ENCODE data around the gene C2orf76.
A peak's percentile ranks its signal among the peaks of the same experiment; 100 is the strongest.

C2orf76 gene

DNA sequence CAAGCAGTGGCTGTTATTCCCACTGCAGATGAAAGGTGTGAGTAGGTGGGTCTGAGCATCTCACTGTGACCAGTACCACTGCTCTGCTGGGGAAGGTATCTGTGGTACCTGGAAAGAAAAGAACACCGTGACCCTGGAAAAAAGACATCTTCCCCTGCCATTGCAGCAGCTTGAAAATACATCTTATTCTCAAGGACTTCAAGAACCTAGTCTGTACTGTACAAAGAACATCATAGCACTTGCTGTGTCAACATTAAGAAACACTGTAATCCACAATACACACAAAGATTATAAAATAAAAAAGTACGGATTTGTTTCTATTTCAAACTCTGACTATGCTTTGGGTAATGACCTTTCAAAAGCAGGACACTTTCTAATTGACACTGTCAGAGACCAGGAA lies 28.9 kb downstream of the C2orf76 start:
- DNase-seq, result no peak

DNA sequence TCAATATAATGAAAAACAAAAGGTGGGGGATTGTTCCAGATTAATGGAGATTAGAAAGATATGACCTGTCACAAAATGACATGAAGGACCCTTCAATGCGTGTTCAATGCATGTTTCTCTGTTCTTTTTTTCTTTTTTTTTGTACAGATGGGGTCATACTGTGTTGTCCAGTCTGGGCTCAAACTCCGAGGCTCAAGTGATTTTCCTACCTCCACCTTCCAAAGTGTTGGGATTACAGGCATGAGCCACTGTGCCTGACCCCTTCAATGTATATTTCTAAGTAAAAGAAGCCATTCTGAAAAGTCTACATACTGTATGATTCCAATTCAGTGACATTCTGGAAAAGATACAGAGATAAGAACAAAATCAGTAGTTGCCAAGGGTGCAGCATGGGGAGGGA lies 32.8 kb downstream of the C2orf76 start:
- no peak for DNase-seq

DNA sequence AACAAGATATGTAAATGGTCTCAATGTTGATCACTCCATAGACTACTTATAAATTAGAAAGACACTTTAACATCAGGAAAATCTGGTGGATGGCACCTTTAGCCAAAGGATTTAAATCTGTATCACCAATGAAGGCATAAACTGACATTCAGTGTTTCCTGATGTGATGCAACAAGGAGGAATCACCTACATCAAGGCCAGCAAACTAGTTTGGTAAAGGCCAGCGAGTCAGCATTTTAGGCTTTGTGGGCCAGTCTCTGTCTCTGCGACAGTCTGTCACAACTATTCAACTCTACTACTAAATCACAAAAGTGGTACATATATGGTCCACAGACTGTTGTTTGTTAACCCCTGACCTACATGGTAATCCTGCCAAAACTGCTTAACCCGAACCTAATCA lies 33.3 kb downstream of the C2orf76 start:
- DNase-seq, result no peak

DNA sequence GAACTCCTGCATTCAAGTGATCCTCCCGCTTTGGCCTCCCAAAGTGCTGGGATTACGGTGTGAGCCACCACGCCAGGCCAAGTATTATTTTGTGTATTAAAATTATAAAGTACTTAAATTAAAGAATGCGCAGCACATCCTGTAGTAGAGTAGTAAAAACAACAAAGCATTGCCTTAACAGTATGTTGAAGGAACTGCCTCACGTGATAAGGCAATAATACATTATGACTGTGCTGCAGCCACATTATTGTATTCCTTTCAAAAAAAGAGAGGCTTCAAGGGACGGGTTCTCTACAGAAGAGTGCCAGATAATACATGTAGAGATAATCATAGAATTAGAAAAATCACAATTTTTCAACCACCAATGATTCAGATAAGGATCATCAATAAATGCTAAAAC lies 33.7 kb downstream of the C2orf76 start:
- DNase-seq, result no peak

DNA sequence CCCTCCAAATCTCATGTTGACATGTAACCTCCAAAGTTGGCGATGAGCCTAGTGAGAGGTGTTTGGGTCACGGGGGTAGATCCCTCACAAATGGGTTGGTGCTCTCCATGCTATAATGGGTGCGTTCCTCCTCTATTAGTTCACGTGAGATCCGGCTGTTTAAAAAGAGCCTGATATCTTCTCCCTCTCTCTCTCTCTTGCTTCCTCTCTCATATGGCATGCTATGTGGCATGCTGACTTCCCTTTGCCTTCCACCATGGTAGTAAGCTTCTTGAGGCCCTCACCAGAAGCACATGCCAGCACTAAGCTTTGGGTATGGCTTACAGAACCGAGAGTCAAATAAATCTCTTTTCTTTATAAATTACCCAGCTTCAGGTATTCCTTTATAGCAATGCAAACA lies 39.2 kb downstream of the C2orf76 start:
- no peak for DNase-seq

DNA sequence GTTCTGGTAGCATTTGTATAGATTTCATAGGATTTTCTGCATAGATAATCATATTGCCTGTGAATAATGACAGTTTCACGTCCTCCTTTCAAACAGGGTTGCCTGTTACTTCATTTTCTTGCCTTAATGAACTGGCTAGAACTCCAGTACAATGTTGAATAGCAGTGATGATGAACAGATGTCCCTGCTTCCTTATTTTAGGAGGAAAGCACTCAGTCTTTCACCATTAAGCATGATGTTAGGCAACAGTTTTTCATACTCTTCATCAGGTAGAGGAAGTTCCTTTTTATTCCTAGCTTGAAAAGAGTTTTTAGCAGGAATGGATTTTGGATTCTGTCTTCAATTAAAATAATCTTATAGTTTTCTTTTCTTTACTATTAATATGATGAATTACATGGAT lies 39.7 kb downstream of the C2orf76 start:
- peak in 1 of 2 donors; percentile 48 for DNase-seq

DNA sequence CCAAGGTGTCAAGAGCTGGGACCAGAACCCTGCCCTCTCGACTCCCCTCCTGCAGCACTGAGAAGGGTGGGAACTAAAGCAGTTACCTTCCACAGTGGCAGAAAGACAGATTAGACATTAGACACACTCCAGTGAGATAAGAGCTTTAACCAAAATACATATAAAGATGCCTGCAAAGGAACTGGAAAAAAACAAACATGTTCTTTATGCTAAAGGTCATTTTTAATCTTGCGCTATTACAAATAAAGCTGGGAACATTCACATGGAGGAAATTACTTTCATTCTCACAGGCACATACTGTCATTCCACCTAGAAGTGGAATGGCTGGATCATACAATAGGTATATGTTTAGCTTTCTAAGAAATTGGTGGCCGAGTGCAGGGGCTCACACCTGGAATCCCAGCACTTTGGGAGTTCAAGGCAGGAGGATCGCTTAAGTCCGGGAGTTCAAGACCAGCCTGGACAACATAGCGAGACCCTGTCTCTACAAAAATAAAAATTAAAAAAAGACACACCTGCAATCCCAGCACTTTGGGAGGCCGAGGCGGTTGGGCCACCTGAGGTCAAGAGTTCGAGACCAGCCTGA lies 41.9 kb downstream of the C2orf76 start:
- no peak for DNase-seq

DNA sequence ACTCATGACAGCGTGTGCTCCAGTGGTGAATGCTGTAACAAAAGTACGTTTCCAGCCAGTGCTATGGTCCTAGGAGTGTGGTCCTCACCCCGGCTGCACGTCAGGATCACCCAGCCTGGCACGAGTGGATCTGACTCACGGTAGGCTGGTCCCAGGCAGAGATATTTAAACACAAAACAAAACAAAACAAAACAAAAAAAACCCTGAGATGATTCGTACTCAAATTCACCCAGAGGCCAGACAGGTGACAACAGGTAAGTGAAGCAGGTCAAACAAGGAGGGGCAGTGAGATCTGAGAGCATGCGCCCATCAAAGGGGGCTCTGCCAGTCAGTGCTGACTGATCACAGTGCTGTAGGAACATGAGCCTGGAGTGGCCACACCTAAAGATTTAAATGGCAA lies 43.2 kb downstream of the C2orf76 start:
- DNase-seq, result no peak

DNA sequence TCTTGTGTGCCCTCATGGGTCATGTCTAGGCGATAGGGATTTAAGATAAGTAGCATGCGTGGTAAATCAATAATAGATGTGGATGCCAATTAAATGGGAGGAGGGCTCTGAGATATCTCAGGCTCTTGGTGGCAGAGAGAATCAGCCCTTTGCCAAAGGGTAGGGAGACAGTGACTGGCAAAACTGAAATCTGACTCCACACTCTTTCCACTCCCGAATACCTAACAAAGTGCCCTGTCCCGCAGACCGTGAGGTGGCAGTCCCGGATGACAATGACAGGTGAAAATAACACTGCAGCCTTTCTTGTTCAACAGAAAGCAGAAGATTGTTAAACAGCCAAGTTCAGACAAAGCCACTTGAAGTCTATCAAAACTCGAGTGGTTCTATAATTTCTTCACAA lies 47.0 kb downstream of the C2orf76 start:
- no peak for DNase-seq

DNA sequence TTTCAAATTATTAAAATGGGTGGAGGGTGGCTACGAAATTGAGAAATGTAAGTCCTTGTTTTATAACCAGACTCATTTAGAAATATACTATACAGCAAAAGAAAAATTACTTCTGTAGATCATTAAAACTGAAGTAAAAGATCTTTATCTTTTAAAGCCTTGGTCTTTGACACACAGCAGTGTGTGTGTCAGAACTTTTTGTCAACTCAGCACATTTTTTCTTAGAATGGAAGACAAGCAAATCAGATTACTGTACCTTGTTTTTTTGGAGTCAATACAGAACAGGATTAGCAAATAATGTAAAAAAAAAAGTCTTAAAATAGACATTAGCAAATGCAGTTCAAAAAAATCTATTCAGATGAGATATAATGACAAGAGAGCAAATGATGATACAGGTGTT lies 49.1 kb downstream of the C2orf76 start:
- no peak for DNase-seq

DNA sequence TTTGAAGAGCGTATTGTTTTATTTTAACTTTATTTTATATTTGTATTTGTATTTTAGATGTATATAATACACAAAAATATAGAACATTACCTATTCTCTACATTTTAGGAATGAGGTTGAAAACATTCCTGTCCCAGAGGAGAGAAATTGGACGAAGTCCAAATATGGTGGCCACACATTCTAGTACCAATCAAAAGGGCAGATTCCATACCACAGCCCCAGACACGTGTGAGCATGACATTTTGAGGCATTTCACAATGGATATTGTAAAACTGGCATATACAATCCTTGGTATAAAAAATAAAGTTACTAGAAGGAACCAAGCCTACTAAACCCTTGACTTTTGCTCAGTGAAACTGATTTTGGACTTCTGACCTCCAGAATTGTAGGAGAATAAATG lies 50.6 kb downstream of the C2orf76 start:
- no peak for DNase-seq

DNA sequence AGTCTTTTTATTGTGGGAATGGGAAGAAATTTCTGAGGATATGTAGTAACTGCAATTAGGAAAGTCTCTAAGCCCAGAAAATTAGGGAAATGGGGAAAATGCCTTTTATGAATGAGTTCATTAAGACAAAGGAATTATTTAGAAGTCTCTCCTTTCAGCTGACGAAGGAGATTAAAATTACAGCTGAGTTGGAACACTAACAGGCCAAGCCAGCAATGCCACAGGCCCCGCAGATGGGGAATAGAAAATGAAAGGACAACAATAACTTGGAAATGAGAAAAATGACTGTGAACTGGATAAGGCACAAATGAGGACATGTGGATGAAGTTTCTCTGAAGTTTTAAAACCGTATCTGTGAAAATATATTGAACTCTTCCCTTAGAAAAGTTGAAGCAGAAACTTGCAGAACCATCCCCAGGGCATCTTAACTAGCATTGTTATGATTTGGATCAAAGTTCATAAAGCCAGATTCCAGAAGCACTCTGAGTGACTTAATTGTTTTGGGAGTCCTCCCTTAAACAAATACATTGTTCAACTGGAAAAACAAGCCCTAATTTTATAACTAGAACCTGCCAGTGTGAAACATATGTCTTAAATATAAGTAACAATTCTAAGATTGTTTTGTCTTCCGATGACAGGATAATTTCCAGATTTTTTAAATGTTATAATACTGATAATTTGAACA lies 51.3 kb downstream of the C2orf76 start:
- no peak for DNase-seq

DNA sequence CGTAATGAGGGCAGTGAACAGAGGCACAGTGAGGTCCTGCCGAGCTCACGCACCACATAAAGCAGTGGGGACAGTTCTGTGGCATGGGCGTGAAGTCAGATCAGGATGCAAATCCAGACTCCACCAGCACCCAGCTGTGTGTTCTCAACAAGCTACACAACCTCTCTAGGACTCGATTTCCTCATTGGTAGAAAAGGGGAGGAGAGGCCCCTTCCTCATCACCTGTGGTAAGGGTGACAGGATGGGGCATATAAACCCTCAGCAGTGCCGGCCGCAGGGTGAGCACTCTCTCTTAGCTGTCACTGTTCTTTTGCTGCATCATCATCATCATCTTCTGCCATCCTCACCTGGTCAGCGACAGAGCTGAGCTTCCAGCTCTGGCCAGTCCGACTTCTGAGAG lies 54.8 kb downstream of the C2orf76 start:
- no peak for DNase-seq

DNA sequence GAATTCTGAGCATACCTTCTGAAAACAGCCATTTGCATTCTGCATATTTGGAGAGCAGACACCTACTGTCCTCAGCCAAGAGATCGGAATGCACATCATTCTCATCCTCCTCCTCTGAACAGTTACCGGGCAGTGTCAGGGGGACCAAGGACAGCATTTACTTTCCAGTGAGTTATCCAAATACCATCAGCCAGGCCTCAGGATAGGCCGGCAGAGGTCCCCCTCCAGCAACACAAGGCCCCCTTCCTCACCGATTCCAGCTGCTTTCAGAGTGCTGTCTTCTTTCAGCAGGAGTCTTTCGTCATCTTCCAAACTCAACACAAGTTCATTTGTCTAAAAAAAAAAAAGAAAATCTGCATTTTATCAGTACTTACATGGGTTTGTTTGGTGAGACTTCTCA lies 55.3 kb downstream of the C2orf76 start:
- no peak for DNase-seq

DNA sequence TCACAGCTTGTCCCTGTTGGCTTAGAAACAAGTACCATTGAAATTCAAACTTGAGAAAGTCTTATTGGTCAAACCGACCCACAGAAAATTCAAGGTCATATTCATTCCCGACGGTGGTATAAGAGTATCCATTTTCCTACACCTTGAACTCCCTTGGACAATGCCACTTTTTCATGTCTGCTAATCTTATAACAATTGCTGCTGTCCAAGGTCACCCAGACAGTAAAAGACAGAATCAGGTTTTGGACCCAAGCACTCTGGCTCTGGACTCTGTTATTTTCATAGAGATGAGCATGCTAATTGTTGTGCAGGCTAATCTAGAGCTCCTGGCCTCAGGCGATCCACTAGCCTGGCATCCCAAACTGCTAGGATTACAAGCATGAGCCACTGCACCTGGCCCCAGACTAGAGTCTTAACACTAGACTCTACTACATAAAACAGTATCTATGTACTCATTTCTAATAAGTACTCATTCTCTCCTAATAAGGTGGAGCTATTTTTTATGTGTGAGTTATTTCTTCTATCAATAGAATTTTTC lies 57.8 kb downstream of the C2orf76 start:
- no peak for DNase-seq

DNA sequence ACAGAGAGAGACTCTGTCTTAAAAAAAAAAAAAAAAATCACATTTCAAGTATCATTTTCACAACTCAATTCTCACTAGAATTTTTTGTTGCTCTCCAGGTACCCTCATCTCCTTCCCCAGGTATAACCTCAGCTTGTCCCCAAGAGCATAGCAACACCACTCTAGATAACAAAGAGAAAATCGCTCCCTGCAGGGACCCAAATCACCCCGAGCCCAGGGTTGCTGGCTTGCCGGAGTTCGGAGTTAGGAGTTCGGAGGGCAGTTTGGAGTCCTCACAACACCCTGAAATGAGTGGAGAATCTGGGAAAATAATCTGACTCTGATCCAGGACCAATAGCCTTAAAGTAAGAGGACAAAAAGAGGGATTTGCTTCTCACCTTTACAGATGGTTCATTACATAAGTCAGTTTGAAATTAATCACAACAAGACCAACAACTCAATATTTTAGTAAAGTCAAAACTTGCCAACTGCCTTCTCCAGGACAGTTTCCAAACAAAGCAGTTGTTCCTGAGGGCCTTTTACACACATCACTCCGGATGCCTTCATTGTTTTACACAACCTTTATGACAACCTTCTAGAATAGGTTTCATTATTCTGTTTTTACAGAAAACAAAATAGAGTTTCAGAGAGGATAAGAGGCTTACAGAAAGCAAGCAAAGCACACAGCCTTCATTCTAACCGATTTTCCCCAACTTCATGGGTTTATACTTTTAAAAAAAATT lies 59.1 kb downstream of the C2orf76 start:
- no peak for DNase-seq

DNA sequence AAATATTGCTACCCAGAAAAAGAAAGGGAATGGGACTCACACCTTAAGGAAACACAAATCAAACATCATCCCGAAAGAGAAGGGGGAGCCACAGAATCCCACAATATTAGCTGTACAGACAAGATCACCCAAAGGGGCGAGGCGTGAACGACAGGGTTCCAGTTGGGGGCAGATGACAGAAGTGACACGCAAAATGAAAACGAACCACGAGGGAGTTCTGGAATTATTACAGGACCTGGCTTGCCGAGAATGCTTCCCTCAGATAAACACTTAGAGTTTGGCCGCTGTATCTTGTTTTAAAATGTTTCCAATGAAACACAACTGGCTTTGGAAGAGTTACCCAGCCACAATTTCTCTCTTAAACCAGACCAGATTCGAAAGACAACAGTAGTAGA lies 60.4 kb downstream of the C2orf76 start:
- DNase-seq, result no peak

DNA sequence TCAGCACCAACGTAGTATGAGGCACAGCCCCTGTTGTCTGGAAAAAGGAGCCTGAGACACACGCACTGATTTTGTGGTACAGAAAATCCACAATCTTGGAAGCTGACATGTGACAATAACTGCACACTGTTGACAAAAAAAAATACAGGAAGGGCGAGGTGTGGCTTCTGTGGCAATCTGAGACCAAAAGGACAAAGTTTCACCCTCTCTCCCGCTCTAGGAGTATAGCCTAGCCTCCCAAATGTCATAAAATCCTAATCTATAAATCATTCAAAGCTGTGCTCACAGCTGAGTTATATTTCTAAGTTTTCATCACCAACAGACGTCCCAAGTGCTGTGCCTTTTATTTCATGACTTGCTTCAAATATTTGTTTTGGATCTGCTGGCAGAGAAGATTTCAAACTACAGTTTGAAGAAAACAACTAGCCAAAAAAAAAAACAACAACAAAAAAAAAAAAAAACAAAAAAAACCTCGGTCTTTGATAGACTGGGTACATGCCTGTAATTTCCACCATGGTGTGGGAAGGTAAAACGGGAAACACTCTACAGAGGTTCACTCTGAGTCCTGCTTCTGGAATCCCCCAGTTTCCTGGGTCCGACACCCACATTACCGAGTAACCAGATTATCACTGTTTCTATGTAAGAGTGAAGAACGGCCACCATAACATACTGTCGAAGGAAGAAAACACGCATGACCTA lies 61.0 kb downstream of the C2orf76 start:
- no peak for DNase-seq

DNA sequence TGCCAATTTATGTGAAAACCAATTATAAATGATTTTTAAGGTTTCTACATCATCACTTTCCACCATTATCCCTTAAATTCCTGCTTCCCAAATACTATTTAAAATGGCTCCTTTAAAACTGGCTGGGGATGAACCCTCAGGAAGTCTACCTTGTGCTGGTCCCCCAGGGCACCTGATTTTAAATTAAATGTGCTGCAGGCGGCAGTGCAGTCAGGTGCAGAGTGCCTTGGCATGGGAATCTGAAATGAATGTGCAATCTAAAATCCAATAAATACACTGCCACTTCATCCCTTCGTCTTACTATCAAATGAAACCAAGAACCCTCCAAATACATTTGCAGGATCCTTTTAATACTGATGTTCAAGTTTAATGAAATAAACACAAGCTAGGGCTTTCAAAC lies 61.8 kb downstream of the C2orf76 start:
- no peak for DNase-seq

DNA sequence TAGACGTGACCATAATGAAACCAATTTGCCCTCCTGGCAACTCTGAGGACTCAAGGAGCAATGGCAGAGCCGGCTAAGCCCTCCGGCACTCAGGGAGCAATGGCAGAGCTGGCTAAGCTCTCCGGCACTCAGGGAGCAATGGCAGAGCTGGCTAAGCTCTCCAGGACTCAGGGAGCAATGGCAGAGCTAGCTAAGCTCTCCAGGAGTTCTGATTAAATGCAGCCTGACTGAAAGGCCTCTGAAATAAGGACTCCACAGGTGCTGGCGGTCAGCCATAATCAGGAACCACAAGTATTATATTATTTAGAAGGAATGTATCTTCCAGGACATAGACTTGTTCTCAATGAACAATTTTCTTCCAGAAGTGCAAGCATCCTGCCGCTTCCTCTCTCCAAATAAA lies 65.2 kb downstream of the C2orf76 start:
- no peak for DNase-seq

DNA sequence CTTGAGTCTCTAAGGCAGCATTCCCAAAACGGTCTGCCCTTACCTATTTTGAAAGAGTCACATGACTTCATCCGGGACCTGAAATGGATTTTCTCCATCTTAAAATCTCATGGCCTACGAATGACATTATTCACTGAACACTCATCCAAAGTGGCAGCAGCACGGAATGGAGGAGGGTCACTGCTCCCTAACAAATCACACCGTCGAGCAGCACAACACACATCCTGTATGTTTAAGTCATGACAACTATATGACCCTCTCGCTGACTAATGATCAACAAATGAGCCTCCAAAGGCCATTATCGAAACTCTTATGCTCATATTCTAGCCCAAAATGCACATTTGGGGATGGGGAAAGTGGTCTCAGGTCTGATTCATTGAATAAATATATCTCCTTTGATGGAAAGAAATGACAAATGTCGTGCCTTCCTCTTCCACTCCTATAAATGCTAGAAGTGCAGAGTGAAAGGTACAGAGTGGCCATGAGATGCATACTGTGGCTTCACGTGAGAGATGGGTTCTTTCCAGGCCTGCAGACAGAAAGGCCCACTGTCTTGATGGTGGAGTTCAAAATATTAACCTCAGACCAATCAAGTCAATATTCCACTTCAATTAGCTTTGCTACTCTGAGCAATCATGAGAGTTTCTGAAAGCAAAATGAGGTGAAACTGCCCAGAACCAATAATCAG lies 70.8 kb downstream of the C2orf76 start:
- no peak for DNase-seq

DNA sequence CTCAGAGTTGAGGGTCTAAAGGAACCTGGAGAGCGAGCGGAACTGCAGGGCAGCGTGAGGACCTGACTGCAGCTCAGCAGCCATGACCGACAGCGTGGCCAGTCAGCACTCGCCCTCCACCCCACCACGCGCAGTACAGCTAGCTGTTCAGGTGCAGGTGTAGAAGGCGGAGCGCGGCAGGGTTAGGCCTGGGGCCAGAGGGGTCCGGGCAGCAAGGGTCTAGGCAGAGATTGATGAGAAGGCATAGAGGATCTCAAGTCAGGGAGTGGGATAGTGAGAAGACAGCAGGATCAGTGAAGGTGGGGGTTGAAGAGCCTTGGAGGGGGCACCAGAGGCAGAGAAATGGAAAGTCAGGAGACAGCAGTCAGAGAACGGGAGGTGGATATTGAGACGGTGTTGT lies 72.0 kb downstream of the C2orf76 start:
- no peak for DNase-seq

DNA sequence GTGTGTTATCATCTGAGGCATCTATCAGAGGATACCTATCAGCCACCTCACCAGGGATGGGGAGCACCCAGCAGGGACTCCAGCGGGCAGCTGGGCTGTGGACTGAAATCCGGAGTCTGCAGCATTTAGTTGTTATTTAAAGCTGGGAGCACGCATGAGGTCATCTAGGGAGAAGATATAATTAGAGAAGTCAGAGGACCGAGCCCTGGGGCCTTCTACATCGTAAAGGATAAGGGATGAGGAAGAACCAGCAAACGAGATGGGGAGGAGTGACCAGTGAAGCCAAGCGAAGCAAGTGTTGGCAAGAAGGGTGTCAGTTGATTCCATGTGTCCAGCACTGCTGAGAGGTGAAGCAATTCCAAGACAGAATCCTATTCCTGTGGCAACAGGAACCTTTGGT lies 72.7 kb downstream of the C2orf76 start:
- DNase-seq, result no peak

Data from bone marrow (tissue), 2 donors.